ENCODE results near the gene SLC4A2.

- TF ChIP-seq, protein P1, sequence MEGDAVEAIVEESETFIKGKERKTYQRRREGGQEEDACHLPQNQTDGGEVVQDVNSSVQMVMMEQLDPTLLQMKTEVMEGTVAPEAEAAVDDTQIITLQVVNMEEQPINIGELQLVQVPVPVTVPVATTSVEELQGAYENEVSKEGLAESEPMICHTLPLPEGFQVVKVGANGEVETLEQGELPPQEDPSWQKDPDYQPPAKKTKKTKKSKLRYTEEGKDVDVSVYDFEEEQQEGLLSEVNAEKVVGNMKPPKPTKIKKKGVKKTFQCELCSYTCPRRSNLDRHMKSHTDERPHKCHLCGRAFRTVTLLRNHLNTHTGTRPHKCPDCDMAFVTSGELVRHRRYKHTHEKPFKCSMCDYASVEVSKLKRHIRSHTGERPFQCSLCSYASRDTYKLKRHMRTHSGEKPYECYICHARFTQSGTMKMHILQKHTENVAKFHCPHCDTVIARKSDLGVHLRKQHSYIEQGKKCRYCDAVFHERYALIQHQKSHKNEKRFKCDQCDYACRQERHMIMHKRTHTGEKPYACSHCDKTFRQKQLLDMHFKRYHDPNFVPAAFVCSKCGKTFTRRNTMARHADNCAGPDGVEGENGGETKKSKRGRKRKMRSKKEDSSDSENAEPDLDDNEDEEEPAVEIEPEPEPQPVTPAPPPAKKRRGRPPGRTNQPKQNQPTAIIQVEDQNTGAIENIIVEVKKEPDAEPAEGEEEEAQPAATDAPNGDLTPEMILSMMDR (IDR thresholded peaks at IDR 0.05): no peak
- no peak for TF ChIP-seq POLR2A (IDR thresholded peaks at IDR 0.05)
- no peak for TF ChIP-seq EP300 (IDR thresholded peaks at IDR 0.05)
- TF ChIP-seq POLR2AphosphoS5 (IDR thresholded peaks at IDR 0.05): no peak
These were observed 11.2 kb downstream of the SLC4A2 start for GRCh38 chr7:151070574-151070960.
